ENCODE measurements around the gene ZNF775. TPM values are rescaled to one million over a fixed set of nuclear protein-coding genes. Genes with fewer than 3 reads are reported as not detected.

The ZNF775 gene
- total RNA-seq, 1 experiment from 2014 or later: 1.7 TPM

DNA sequence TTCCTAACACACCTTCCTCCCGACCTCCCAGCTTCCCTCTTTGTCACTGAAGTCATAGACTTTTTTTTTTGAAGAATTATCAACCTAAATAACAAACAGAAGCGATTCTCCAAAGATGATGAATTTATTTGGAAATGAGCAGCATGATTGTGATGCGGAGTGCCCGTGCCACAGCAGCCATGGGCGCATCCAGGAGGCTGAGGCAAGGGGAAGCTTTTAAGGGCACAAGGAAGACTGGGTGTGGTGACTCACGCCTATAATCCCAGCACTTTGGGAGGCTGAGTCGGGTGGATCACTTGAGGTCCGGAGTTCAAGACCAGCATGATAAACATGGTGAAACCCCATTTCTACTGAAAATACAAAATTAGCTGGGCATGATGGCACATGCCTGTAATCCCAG, 55.1 kb downstream of the ZNF775 start:
- ChIA-PET CTCF (interaction anchor here (0.6 to 2.2 kb wide), 4 partner anchors 11 to 809 kb away, joined by 3 to 8 read pairs (median 6); no protein-coding TSS in a partner anchor), POLR2A (interaction anchor here (1.0 kb wide), 1 partner anchor 12 kb away, joined by 3 read pairs; no protein-coding TSS in a partner anchor)
- BruUV-seq (replicated peaks): no TSS peak
- no peak for DNase-seq (ENCODE audit: unreplicated experiment)
- Mint-ChIP-seq H3K4me3 (ENCODE audit: unreplicated experiment) (no peak overlapping the region), H3K27me3 (ENCODE audit: insufficient read depth, unreplicated experiment) (peaks cover 12% of the 10 kb centered on the region), H3K4me1 (ENCODE audit: insufficient read depth, unreplicated experiment) (no peaks in the 10 kb centered on the region), H3K36me3 (ENCODE audit: insufficient read depth, unreplicated experiment) (no peaks in the 10 kb centered on the region), H3K9me3 (ENCODE audit: unreplicated experiment) (no peaks in the 10 kb centered on the region), H3K27ac (ENCODE audit: low read depth, unreplicated experiment) (no peak overlapping the region)
- TF ChIP-seq, protein P1, sequence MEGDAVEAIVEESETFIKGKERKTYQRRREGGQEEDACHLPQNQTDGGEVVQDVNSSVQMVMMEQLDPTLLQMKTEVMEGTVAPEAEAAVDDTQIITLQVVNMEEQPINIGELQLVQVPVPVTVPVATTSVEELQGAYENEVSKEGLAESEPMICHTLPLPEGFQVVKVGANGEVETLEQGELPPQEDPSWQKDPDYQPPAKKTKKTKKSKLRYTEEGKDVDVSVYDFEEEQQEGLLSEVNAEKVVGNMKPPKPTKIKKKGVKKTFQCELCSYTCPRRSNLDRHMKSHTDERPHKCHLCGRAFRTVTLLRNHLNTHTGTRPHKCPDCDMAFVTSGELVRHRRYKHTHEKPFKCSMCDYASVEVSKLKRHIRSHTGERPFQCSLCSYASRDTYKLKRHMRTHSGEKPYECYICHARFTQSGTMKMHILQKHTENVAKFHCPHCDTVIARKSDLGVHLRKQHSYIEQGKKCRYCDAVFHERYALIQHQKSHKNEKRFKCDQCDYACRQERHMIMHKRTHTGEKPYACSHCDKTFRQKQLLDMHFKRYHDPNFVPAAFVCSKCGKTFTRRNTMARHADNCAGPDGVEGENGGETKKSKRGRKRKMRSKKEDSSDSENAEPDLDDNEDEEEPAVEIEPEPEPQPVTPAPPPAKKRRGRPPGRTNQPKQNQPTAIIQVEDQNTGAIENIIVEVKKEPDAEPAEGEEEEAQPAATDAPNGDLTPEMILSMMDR (IDR thresholded peaks at IDR 0.05; ENCODE audit: unreplicated experiment): no peak
- intact Hi-C loops (cut with micrococcal nuclease): no loop called here

DNA sequence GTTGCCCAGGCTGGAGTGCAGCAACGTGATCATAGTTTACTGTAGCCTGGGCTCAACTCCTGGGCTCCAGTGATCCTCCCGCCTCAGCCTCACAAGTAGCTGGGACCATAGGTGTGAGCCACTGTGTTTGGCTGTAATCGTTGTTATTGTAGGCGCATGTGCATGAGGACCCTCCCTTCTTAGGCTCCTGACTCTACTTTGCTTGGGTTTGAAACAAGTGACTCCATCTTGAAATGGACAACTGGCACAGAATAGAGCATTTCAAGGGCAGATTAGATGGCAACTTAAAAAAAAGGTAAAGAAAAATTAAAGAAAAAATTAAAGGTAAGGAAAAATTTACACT, 55.9 kb downstream of the ZNF775 start:
- DNase-seq (ENCODE audit: unreplicated experiment): no peak
- no TSS peak for BruUV-seq (replicated peaks)
- CTCF ChIA-PET: interaction anchor here (2.2 kb wide), 1 partner anchor 14 kb away, joined by 8 read pairs; no protein-coding TSS in a partner anchor
- H3K4me3 Mint-ChIP-seq (ENCODE audit: unreplicated experiment): no peak overlapping the region
- peaks cover 12% of the 10 kb centered on the region for H3K27me3 Mint-ChIP-seq (ENCODE audit: insufficient read depth, unreplicated experiment)
- no peaks in the 10 kb centered on the region for H3K4me1 Mint-ChIP-seq (ENCODE audit: insufficient read depth, unreplicated experiment)
- POLR2A ChIA-PET: interaction anchor here (1.0 kb wide), 1 partner anchor 12 kb away, joined by 3 read pairs; no protein-coding TSS in a partner anchor
- intact Hi-C loops (cut with micrococcal nuclease): no loop called here
- TF ChIP-seq, protein P1 (IDR thresholded peaks at IDR 0.05; ENCODE audit: unreplicated experiment): no peak
- no peaks in the 10 kb centered on the region for H3K36me3 Mint-ChIP-seq (ENCODE audit: insufficient read depth, unreplicated experiment)
- H3K9me3 Mint-ChIP-seq (ENCODE audit: unreplicated experiment): no peaks in the 10 kb centered on the region
- H3K27ac Mint-ChIP-seq (ENCODE audit: low read depth, unreplicated experiment): no peak overlapping the region

DNA sequence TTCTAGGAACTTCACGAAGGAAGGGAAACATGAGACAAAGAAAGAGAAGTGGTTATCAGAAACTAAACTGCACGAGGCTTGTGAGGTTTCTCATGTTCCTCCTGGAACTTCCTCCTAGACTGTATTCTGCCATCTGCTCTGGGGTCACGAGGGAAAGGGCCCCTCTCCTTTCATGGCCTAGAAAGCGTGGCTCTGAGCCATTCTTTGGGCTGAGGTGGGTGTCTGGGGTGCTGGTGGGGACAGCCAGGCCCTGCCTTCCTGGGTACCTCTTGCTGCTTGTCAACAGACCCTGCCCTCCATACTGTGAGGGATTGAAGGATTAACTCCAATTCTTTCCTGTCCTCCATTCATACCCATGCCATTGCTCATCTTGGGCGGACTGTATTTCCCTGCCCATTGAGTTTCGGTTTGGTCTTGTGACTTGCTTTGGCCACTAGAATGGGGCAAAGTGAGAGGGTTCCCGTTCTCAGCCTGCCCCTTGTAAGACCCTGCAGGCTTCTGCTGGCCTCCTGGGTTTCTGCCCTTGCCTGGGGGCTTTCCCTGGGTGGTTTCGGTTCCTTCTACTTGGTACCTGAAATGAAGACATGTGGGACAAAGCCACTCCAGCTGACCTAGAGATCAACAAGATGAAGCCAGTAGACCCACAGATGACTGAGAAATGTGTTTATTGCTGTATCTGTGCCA, 56.4 kb downstream of the ZNF775 start:
- no peaks in the 10 kb centered on the region for H3K4me1 Mint-ChIP-seq (ENCODE audit: insufficient read depth, unreplicated experiment)
- H3K9me3 Mint-ChIP-seq (ENCODE audit: unreplicated experiment): no peaks in the 10 kb centered on the region
- H3K27ac Mint-ChIP-seq (ENCODE audit: low read depth, unreplicated experiment): no peak overlapping the region
- CTCF ChIA-PET: no interaction called here
- intact Hi-C loops (cut with micrococcal nuclease): no loop called here
- no TSS peak for BruUV-seq (replicated peaks)
- H3K36me3 Mint-ChIP-seq (ENCODE audit: insufficient read depth, unreplicated experiment): no peaks in the 10 kb centered on the region
- H3K27me3 Mint-ChIP-seq (ENCODE audit: insufficient read depth, unreplicated experiment): peaks cover 12% of the 10 kb centered on the region
- no peak overlapping the region for H3K4me3 Mint-ChIP-seq (ENCODE audit: unreplicated experiment)
- TF ChIP-seq, protein P1 (IDR thresholded peaks at IDR 0.05; ENCODE audit: unreplicated experiment): no peak
- POLR2A ChIA-PET: no interaction called here
- DNase-seq (ENCODE audit: unreplicated experiment): no peak

DNA sequence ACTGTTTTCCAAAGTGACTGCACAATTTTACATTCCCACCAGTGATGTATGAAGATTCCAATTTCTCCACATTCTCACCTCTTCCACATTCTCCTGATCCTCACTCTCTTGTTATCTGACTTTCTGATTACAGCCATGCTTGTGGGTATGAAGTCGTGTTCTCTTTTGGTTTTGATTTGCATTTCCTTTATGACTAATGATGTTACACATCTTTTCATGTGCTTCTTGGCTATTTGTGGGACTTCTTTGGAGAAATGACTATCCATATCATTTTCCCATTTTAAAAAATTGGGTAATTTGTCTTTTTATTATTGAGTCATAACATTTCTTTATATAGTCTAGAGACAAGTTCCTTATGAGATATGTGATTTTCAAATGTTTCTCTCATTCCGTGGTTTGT, 60.8 kb downstream of the ZNF775 start:
- intact Hi-C loops (cut with micrococcal nuclease): no loop called here
- no peak overlapping the region for H3K4me3 Mint-ChIP-seq (ENCODE audit: unreplicated experiment)
- CTCF ChIA-PET: interaction anchor here (0.6 kb wide), 1 partner anchor 357 kb away, joined by 3 read pairs; no protein-coding TSS in a partner anchor
- H3K27ac Mint-ChIP-seq (ENCODE audit: low read depth, unreplicated experiment): no peak overlapping the region
- no peaks in the 10 kb centered on the region for H3K27me3 Mint-ChIP-seq (ENCODE audit: insufficient read depth, unreplicated experiment)
- H3K9me3 Mint-ChIP-seq (ENCODE audit: unreplicated experiment): peaks cover 16% of the 10 kb centered on the region
- DNase-seq (ENCODE audit: unreplicated experiment): no peak
- POLR2A ChIA-PET: no interaction called here
- H3K4me1 Mint-ChIP-seq (ENCODE audit: insufficient read depth, unreplicated experiment): no peaks in the 10 kb centered on the region
- TF ChIP-seq, protein P1 (IDR thresholded peaks at IDR 0.05; ENCODE audit: unreplicated experiment): no peak
- H3K36me3 Mint-ChIP-seq (ENCODE audit: insufficient read depth, unreplicated experiment): peaks cover 7% of the 10 kb centered on the region
- no TSS peak for BruUV-seq (replicated peaks)

All from MCF 10A (cell line).